Mononuclear cell (primary cell): ENCODE data around the gene PRPS2. TPM values are rescaled to one million over a fixed set of nuclear protein-coding genes. Genes with fewer than 3 reads are reported as not detected.
A peak's percentile ranks its signal among the peaks of the same experiment; 100 is the strongest.

ENCODE experiments used
- H3K27me3 ChIP-seq: 2 replicates; pipeline ENCODE4 v1.6.0; 2011; ENCODE audit warnings: low read length, control low read depth; ENCODE audit not compliant: insufficient read depth
- H3K4me1 ChIP-seq: 2 replicates; pipeline ENCODE4 v1.5.1; 2011; ENCODE audit warnings: mild to moderate bottlenecking, low read length, control low read depth; ENCODE audit not compliant: insufficient read depth
- H3K4me3 ChIP-seq: 2 replicates; pipeline ENCODE4 v1.5.1; 2011; ENCODE audit warnings: mild to moderate bottlenecking, low read length, moderate library complexity
- H3K9me3 ChIP-seq: 2 replicates; pipeline ENCODE4 v1.5.1; 2011; ENCODE audit warnings: low read depth, mild to moderate bottlenecking, control low read depth, low read length
- total RNA-seq: library from RNA; depleted of rRNA; stranded (reverse); fragments of >200 nt; gene quantifications from one replicate; pipeline ENCODE4 v1.2.3, GENCODE V29; 2012

Gene PRPS2
- 15.7 TPM for total RNA-seq

DNA sequence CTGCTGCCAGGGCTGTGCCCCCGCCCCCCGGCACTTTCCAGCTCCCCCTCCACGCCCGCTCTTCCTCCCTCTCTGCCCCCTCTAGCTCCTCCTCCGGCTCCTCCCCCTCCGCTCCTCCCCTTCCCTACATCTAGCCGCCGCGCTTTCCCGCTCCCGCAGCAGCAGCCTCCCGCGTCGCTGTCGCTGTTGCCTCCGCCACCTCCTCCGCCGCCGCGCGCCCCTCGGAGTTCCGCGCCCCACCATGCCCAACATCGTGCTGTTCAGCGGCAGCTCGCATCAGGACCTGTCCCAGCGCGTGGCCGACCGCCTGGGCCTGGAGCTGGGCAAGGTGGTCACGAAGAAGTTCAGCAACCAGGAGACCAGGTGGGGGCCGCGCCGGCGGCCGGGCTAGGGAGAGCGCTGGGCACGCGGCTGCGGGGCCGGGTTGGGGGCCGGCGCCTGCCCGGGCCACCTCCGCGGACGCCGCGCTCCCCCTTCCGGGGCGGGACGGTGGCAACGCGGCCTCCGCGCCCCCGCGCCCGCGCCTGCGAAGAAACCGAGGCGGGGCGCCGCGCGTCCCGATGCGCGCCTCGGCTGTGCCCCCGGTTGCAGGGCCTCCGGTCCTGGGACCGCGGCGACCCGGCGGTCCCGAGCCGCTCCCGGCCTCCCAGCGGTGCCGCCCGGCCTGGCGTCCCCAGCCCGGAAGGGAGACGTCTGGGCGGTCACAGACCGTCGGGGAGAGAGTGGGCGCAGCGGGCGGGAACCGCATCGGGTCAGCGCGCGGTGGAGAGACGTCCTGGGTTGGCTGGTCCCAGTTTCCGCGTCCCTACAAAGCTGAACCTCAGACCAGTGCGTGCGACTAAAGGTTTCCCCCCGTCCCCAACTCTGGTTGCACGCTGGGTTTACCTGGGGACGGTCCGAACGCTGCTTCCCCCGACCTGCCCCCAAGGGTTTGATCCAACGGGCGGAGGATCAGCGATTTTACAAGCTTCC is at the start of gene PRPS2:
Gene PRPS2, plus strand, starts transcription at position 156 of the 972 bp plus-strand sequence. Its CDS starts 86 bp downstream, at position 242.
- Histone ChIP-seq H3K27me3 (no peaks in the 10 kb centered on the region), H3K4me3 (peak within 1 kb of the TSS; percentile 63), H3K4me1 (peaks cover 10% of the 10 kb centered on the region), H3K9me3 (no peaks in the 10 kb centered on the region)

DNA sequence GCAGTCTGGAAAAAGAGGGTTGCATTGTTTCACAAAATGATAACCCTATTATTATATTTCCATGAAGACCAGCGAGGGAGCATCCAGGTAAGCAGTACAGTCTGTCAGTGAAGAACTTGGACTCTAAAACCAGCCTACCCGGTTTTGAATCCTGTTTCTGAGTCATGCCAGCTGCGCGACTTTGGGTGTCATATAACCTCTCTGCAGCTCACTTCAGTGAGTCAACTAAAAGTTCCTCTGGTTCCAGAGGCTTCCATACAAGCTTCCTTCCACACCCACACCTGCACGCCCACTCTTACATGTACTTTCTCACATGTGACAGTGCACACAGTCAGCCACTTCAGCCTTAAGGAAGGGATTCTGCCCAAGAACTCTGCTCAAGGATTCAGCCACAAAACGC is 49.8 kb upstream of the PRPS2 start:
- no peaks in the 10 kb centered on the region for H3K9me3 ChIP-seq
- H3K4me3 ChIP-seq = no peak overlapping the region
- H3K27me3 ChIP-seq = no peaks in the 10 kb centered on the region
- no peaks in the 10 kb centered on the region for H3K4me1 ChIP-seq

DNA sequence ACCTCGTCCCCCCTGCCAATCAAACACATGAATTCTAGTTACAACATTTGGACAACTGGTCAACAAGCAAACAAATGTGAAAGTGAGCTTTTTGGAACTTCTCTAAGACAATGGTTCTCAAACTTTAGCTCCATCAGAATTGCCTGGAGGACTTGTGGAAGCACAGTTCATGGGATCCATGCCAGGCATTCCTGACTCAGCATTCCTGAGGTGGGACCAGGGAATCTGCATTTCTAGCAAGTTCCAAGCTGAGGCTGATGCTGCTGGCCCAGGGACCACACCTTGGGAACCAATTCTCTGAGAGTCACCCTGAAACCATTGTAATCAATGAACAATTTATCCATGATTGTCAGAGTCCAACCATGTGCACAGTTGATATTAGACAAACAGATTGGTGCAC is 43.8 kb upstream of the PRPS2 start:
- Histone ChIP-seq H3K4me3 (no peak overlapping the region), H3K4me1 (no peaks in the 10 kb centered on the region), H3K27me3 (no peaks in the 10 kb centered on the region), H3K9me3 (no peaks in the 10 kb centered on the region)

DNA sequence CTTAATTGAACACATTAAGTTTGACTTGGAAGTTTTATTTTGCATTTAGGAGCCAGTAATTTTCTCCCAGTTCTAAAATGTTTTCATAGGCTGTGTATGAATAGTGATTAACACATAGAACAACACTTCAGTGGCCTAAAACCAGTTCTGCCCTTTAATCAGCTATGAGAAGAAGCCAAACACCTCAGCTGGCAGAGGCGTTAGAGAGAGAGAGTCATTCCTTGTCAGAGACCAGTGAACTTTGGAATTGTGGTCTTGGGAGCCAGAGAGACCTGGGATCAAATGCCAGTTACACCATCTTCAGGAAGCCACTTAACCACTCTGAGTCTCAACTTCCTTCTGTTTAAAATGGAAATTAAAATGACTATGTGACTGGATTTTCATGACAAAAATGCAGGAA is 39.3 kb upstream of the PRPS2 start:
- Histone ChIP-seq H3K27me3 (no peaks in the 10 kb centered on the region), H3K4me3 (no peak overlapping the region), H3K9me3 (no peaks in the 10 kb centered on the region), H3K4me1 (no peaks in the 10 kb centered on the region)

DNA sequence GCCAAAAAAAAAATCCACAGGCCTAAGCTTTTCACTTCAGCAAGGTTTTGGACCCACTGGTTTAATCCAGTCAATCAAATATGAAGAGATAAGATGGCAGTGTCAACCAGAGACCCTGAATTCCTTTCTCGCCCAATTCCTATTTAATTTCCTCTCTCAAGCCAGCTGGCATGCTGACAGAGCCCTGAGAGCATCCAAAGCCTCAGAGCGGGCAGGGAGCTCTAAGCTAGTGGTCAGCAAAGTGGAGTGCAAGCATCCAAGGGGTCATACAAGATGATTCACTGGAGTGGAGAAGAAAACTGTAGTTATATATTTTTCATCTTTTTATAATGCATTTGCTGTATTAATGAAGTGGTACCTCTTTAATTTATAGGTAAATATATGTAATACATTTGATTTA is 37.8 kb upstream of the PRPS2 start:
- Histone ChIP-seq H3K9me3 (no peaks in the 10 kb centered on the region), H3K4me3 (no peak overlapping the region), H3K4me1 (no peaks in the 10 kb centered on the region), H3K27me3 (no peaks in the 10 kb centered on the region)

DNA sequence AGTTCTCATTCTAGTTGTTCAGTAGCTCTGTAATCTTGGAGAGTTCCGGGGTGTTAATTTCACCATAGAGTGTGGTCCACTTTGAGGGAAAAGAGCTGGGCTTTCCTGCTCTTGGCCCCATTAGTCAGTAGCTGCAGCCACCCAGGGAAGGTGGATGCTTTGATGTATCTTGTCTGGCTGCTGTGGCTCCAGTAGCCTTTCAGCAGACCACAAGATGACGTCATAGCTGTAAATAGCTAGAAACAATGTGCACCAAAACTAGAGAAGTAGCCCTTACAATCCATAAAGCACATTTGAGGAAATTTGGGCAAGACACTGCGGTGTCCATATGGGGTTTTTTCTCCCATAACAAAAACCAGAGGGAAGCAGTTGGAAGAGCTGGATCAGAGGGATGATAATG is 32.9 kb upstream of the PRPS2 start:
- Histone ChIP-seq H3K4me1 (no peaks in the 10 kb centered on the region), H3K4me3 (no peak overlapping the region), H3K27me3 (no peaks in the 10 kb centered on the region), H3K9me3 (no peaks in the 10 kb centered on the region)

DNA sequence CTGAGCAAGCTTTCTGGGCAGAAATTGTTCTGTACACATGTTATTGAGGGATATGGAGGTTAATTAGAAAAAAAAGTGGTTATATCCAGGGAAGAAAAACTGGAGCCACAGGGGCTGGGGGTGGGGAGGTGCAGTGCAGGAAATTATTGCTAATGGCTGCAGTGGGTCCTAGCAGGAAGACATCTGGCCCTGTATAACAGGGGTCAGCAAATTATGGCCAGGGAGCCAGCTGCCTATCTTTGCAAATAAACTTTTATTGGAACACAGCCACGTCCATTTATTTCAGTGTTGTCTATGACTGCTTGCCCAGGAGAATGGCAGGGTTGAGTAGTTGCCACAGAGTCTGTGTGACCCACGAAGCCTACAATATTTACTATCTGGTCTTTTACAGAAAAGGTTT is 23.4 kb upstream of the PRPS2 start:
- Histone ChIP-seq H3K27me3 (peaks cover 2% of the 10 kb centered on the region), H3K4me3 (no peak overlapping the region), H3K9me3 (no peaks in the 10 kb centered on the region), H3K4me1 (peaks cover 7% of the 10 kb centered on the region)

DNA sequence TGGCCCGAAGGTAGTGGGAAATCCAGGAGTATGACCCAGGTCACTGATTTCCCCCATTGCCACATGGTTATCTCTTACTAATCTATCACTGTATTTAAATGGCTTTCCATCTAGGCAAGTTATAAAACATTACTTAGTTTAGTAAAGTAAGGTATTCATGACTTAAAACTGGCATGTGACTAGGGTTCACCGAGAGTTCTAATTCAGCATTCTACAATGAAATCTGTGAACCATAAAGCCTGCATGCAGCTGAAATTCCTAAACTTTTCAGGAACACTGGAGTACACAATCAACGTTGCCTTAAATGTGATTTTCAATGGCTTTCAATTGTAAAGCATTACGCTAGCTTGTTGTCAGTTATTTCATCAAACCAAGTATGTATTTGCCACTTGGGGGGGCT is 22.7 kb upstream of the PRPS2 start:
- H3K4me3 ChIP-seq = no peak overlapping the region
- peaks cover 2% of the 10 kb centered on the region for H3K27me3 ChIP-seq
- no peaks in the 10 kb centered on the region for H3K9me3 ChIP-seq
- peaks cover 7% of the 10 kb centered on the region for H3K4me1 ChIP-seq

DNA sequence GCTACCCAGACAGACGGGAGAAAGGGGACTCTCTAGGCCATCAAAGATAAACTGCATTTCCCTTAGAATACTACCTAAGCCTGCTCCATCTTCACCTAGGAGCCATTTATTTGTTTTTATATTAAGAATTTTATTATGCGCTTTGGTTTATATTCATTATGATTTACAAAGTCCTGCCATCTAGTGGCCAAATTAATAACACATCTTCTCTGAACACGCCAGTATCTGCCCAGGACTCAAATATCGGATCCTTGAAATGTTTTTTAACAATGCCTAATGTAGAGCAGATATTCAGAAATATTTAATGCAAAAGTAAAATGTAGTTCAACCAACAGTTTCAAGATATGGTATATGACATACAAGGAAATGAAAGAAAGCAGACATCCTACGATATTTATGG is 20.8 kb upstream of the PRPS2 start:
- Histone ChIP-seq H3K9me3 (no peaks in the 10 kb centered on the region), H3K27me3 (peaks cover 2% of the 10 kb centered on the region), H3K4me1 (peaks cover 7% of the 10 kb centered on the region), H3K4me3 (no peak overlapping the region)

DNA sequence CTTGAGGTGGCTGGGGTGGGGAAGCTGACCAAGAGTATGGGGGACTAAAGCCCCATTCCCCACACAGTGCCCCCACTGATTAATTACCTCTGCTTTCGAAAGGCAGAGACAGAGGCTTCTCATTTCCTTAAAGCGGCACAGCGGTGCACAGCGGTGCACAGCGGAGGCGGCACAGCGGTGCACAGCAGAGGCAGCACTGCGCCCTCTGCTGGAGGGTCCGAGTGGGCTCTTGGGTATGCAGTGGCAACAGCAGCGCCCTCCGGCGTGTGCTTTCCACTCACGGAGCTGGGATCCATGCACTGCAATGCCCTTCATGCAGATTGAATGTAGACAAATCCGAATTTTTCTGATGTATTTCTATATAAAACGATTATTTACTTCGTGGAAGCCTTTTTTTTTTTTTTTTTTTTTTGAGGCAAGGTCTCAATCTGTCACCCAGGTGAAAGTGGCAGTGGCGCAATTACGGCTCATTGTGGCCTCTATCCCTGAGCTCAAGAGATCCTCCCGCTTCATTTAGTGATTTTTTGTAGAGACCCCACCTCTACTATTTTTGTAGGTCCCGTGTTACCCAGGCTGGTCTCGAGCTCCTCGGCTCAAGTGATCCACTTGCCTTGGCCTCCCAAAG is 19.7 kb upstream of the PRPS2 start:
- H3K9me3 ChIP-seq = no peaks in the 10 kb centered on the region
- peaks cover 2% of the 10 kb centered on the region for H3K27me3 ChIP-seq
- H3K4me3 ChIP-seq = no peak overlapping the region
- peaks cover 7% of the 10 kb centered on the region for H3K4me1 ChIP-seq

DNA sequence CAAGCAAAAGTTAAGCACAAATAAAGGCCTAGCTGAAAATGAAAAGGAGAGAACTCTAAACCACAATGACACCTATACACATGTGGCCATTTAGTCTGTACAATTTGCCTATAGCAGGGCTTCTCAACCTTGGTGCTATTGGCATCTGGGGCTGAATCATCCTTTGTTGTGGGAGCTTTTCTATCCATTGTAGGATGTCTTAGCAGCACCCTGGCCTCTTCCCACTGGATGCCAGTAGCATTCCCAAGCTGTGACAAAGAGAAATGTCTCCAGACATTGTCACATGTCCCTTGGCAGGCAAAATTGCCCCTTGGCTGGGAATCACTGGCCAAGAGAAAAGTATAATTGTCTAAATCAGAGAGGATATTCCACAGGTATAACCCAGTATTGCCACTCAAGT is 13.5 kb upstream of the PRPS2 start:
- Histone ChIP-seq H3K4me1 (no peaks in the 10 kb centered on the region), H3K9me3 (no peaks in the 10 kb centered on the region), H3K4me3 (no peak overlapping the region), H3K27me3 (no peaks in the 10 kb centered on the region)

DNA sequence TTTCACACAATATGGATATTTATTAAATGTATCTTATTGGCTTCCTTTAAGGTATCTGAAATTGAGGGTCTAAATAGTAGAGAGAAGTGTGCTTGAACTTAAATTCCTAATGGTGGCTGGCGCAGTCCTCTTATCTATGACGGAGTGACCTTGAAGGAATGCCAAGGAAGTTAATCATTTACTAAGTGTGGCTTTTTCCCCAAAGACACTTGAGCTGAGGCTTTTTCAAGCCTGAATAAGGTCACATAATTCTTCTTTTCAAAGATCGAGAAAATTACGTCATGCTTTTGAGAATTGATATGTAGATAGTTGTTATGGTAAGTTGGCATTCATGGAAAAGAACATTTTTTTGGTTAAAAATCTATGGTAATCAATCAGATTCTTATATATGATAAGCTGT is 11.7 kb upstream of the PRPS2 start:
- Histone ChIP-seq H3K4me1 (no peaks in the 10 kb centered on the region), H3K27me3 (no peaks in the 10 kb centered on the region), H3K4me3 (no peak overlapping the region), H3K9me3 (no peaks in the 10 kb centered on the region)

DNA sequence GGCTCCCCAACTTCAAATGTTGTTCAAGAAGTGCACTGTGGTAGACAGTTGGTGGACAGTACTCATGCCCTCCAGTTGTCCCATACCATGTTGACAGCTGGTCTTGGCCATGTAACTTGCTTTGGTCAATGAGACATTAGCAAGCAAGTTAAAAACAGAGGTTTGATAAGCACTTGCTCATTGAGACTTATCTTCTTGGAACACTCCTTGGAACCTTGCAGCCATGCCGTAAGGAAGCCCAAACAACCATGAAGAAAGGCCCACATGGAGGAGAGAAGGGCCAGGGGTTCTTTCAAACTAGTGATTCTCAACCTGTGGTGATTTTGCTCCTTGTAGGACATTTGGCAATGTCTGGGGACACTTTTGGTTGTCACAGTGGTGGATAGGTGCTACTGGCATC is 2.6 kb upstream of the PRPS2 start:
- Histone ChIP-seq H3K4me3 (no peak overlapping the region), H3K4me1 (peaks cover 10% of the 10 kb centered on the region), H3K9me3 (no peaks in the 10 kb centered on the region), H3K27me3 (no peaks in the 10 kb centered on the region)

DNA sequence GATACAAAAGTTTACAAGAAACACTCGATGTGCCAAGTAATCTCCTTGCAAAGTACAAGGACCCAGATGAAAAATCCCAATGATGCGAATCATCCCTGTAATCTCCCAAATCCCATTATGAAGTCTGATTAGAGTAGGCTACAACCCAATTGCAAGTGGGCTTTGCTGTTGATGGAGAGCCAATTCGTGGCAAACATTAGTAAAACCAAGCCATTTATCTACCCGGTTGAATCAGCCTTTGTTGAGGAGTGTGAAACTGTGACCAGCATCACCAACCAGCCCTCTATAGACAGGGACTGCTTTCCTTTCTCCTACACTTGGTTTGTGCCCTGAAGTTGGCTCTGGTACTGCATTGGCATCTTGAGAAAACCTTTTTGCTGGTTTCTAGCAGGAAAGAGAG is 1.2 kb upstream of the PRPS2 start:
- H3K4me3 ChIP-seq = no peak overlapping the region
- H3K4me1 ChIP-seq = peaks cover 10% of the 10 kb centered on the region
- no peaks in the 10 kb centered on the region for H3K9me3 ChIP-seq
- H3K27me3 ChIP-seq = no peaks in the 10 kb centered on the region

DNA sequence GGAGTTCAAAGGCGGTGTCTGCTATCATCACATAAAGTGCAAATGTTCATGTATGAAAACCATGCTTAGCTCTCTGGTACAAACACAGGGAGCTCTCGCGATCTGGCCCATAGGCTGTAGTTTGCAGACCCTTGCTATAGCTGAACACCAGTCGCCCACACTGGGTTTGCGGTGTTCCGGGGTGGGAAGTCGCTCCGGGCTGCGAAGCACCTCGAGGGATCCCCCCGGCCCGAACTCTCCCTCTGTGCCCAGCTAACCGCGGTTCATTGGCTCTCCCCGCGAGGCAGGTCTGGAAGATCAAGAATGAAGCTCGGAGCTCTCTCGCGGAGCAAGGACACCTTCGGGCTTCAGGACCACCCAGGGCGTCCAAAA is 341 bp upstream of the PRPS2 start:
- H3K4me1 ChIP-seq = peaks cover 10% of the 10 kb centered on the region
- H3K27me3 ChIP-seq = no peaks in the 10 kb centered on the region
- H3K4me3 ChIP-seq = peak overlapping the region; percentile 63
- no peaks in the 10 kb centered on the region for H3K9me3 ChIP-seq

DNA sequence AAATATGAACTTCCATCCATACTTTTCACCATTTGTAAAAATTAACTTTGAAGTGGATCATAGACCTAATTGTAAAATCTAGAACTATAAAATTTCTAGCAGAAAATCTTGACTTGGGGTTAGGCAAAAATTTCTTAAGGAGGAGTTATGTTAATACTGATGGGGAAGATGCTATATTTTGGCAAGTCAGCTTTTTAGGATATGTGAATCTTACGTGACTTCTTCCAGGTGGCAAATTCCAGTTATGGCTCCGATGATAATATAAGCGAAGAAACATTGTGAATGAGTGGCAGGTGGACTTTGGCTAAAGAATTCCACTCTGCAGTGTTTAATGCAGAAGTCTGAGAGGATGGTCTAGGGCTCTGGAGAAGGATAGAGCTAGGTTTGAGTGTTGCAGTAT is 1.5 kb downstream of the PRPS2 start:
- Histone ChIP-seq H3K4me3 (no peak overlapping the region), H3K4me1 (peaks cover 10% of the 10 kb centered on the region), H3K27me3 (no peaks in the 10 kb centered on the region), H3K9me3 (no peaks in the 10 kb centered on the region)
